H1 (cell line): ENCODE data around the gene OR2T27. TPM values are rescaled to one million over a fixed set of nuclear protein-coding genes. Genes with fewer than 3 reads are reported as not detected.

Experiments used
- CTCF ChIA-PET: fragments of 300-600 bp; sonication (Branson Sonifier 250); formaldehyde crosslinking; loops from one replicate; lab custom pipeline; 2021; ENCODE audit not compliant: partially characterized antibody; lab: Charles Lee
- POLR2A ChIA-PET: fragments of 300-600 bp; sonication (Branson Sonifier 250); formaldehyde crosslinking; loops from one replicate; lab custom pipeline; 2021; ENCODE audit warnings: inconsistent platforms; ENCODE audit not compliant: partially characterized antibody; lab: Charles Lee
- DNase-seq, 2 experiments: peaks; one replicate each; pipeline versions ENCODE4 v3.0.0 to v3.0.0-alpha.2; 2010 to 2022; ENCODE audit warnings: low spot score in 2 of 2, low read depth in 1 of 2, mixed read lengths in 1 of 2
- FAIRE-seq: peaks from 2 replicates; lab custom pipeline; 2011; peaks lifted over from hg19 to GRCh38; lab: Jason Lieb, UNC
- H2AFZ ChIP-seq: 2 replicates; pipeline ENCODE4 v1.8.1; 2012; ENCODE audit warnings: low read length, inconsistent platforms
- H2AK5ac ChIP-seq: 2 replicates; pipeline ENCODE4 v1.6.1; 2013; ENCODE audit warnings: low read depth, low read length
- H2BK120ac ChIP-seq: replicated peaks from 2 replicates; pipeline ENCODE3; 2013; ENCODE audit warnings: low read depth, low read length, inconsistent platforms
- H2BK12ac ChIP-seq: 2 replicates; pipeline ENCODE4 v1.6.1; 2013; ENCODE audit warnings: low read depth, low read length
- H2BK15ac ChIP-seq: 2 replicates; pipeline ENCODE4 v1.6.1; 2013; ENCODE audit warnings: low read length
- H2BK20ac ChIP-seq: 2 replicates; pipeline ENCODE4 v1.6.1; 2013; ENCODE audit warnings: low read length
- H2BK5ac ChIP-seq: 2 replicates; pipeline ENCODE4 v1.6.1; 2013; ENCODE audit warnings: low read depth, low read length
- H3K14ac ChIP-seq: 2 replicates; pipeline ENCODE4 v1.6.1; 2013; ENCODE audit warnings: inconsistent platforms; ENCODE audit not compliant: insufficient read length
- H3K18ac ChIP-seq: 2 replicates; pipeline ENCODE4 v1.6.1; 2013; ENCODE audit warnings: low read length; ENCODE audit errors: extremely low read depth
- H3K23ac ChIP-seq: 2 replicates; pipeline ENCODE4 v1.6.1; 2013; ENCODE audit warnings: inconsistent platforms; ENCODE audit not compliant: insufficient read length
- H3K23me2 ChIP-seq: 2 replicates; pipeline ENCODE4 v1.6.1; 2013; ENCODE audit warnings: low read depth, low read length
- H3K27ac ChIP-seq: 2 replicates; pipeline ENCODE4 v1.6.1; 2011; ENCODE audit warnings: low read depth, low read length, inconsistent platforms
- H3K27me3 ChIP-seq, 4 experiments: replicated peaks in 1 of 4; 1 replicate in 1 of 4; 2 replicates in 3 of 4; pipeline versions ENCODE4 v1.6.1 to v1.8.1; 2011 to 2013; ENCODE audit warnings: low read length in 3 of 4, mild to moderate bottlenecking in 3 of 4, inconsistent platforms in 2 of 4, mixed read lengths in 2 of 4, moderate library complexity in 1 of 4; ENCODE audit not compliant: control insufficient read depth in 3 of 4, insufficient read depth in 3 of 4; ENCODE audit errors: extremely low read depth in 1 of 4
- H3K36me3 ChIP-seq, 4 experiments: 2 replicates each; pipeline versions ENCODE4 v1.6.1 to v1.8.1; 2011 to 2013; ENCODE audit warnings: mild to moderate bottlenecking in 4 of 4, low read length in 3 of 4, moderate library complexity in 2 of 4, control low read depth in 1 of 4, inconsistent platforms in 1 of 4; ENCODE audit not compliant: insufficient read depth in 4 of 4, control insufficient read depth in 2 of 4
- H3K4ac ChIP-seq: replicated peaks from 2 replicates; pipeline ENCODE3; 2013; ENCODE audit warnings: low read length, low read depth, mixed read lengths, inconsistent platforms; ENCODE audit not compliant: insufficient read length
- H3K4me1 ChIP-seq, 4 experiments: replicated peaks in 1 of 4; 1 replicate in 1 of 4; 2 replicates in 3 of 4; pipeline versions ENCODE4 v1.6.1 to v1.8.1; 2011 to 2013; ENCODE audit warnings: low read length in 3 of 4, inconsistent platforms in 2 of 4, mixed read lengths in 1 of 4; ENCODE audit not compliant: insufficient read depth in 4 of 4, control insufficient read depth in 3 of 4
- H3K4me2 ChIP-seq, 2 experiments: 2 replicates each; pipeline versions ENCODE4 v1.6.1 to v1.8.1; 2011 to 2013; ENCODE audit warnings: low read depth in 2 of 2, low read length in 2 of 2, control low read depth in 1 of 2, inconsistent platforms in 1 of 2, mild to moderate bottlenecking in 1 of 2; ENCODE audit not compliant: insufficient read depth in 1 of 2
- H3K4me3 ChIP-seq, 4 experiments: fragments of 200-600, 300-600 bp in 1 of 4; sonication (generic), shearing (Covaris generic), sonication (Bioruptor Twin) in 1 of 4; 2 replicates each; pipeline versions ENCODE4 v1.5.1 to v1.8.1; 2011 to 2016; ENCODE audit warnings: low read length in 4 of 4, low read depth in 3 of 4, control low read depth in 2 of 4, inconsistent platforms in 2 of 4, mild to moderate bottlenecking in 2 of 4, mixed read lengths in 1 of 4, moderate library complexity in 1 of 4; ENCODE audit not compliant: insufficient read depth in 2 of 4; ENCODE audit errors: extremely low read depth in 1 of 4
- H3K56ac ChIP-seq: replicated peaks from 2 replicates; pipeline ENCODE3; 2013; ENCODE audit warnings: low read depth, mild to moderate bottlenecking, mixed read lengths, low read length, inconsistent platforms; ENCODE audit not compliant: insufficient read length
- H3K79me1 ChIP-seq: 2 replicates; pipeline ENCODE4 v1.6.1; 2013; ENCODE audit warnings: low read depth, low read length, control low read depth
- H3K79me2 ChIP-seq, 2 experiments: 2 replicates each; pipeline versions ENCODE4 v1.6.1 to v1.8.1; 2012 to 2013; ENCODE audit warnings: low read length in 2 of 2, mild to moderate bottlenecking in 2 of 2, inconsistent platforms in 1 of 2; ENCODE audit not compliant: insufficient read depth in 2 of 2, control insufficient read depth in 1 of 2
- H3K9ac ChIP-seq, 4 experiments: replicated peaks in 1 of 4; 1 replicate in 1 of 4; 2 replicates in 3 of 4; pipeline versions ENCODE4 v1.6.1 to v1.8.1; 2011 to 2013; ENCODE audit warnings: low read depth in 3 of 4, low read length in 3 of 4, control low read depth in 2 of 4, mild to moderate bottlenecking in 2 of 4, moderate library complexity in 2 of 4, inconsistent platforms in 1 of 4; ENCODE audit errors: extremely low read depth in 1 of 4
- H3K9me3 ChIP-seq, 2 experiments: 2 replicates each; pipeline versions ENCODE4 v1.6.1 to v1.8.1; 2012 to 2013; ENCODE audit warnings: mild to moderate bottlenecking in 2 of 2, moderate library complexity in 2 of 2, control low read depth in 1 of 2, inconsistent platforms in 1 of 2, low read depth in 1 of 2, low read length in 1 of 2, mixed read lengths in 1 of 2; ENCODE audit not compliant: insufficient read depth in 2 of 2
- H4K20me1 ChIP-seq, 2 experiments: replicated peaks in 1 of 2; 2 replicates each; pipeline versions ENCODE3 to v1.8.1; 2011 to 2013; ENCODE audit warnings: inconsistent platforms in 2 of 2, low read length in 2 of 2, mild to moderate bottlenecking in 1 of 2; ENCODE audit not compliant: insufficient read depth in 2 of 2, control insufficient read depth in 1 of 2
- H4K5ac ChIP-seq: 2 replicates; pipeline ENCODE4 v1.6.1; 2013; ENCODE audit warnings: low read length, low read depth, mixed read lengths, inconsistent platforms; ENCODE audit not compliant: insufficient read length
- H4K8ac ChIP-seq: 2 replicates; pipeline ENCODE4 v1.8.0; 2013; ENCODE audit warnings: mild to moderate bottlenecking, moderate library complexity, low read length, inconsistent platforms; ENCODE audit not compliant: insufficient read depth; ENCODE audit errors: extremely low read depth
- H4K91ac ChIP-seq: replicated peaks from 2 replicates; pipeline ENCODE3; 2013; ENCODE audit warnings: low read length, mixed read lengths, inconsistent platforms; ENCODE audit not compliant: insufficient read length
- BACH1 ChIP-seq: IDR thresholded peaks from 2 replicates; pipeline ENCODE4 v1.6.1; 2012; ENCODE audit warnings: low read length, improper control_type of control experiment
- JUN ChIP-seq: IDR thresholded peaks from 2 replicates; pipeline ENCODE4 v1.6.1; 2011; ENCODE audit warnings: low read depth, mild to moderate bottlenecking, improper control_type of control experiment, low read length
- JUND ChIP-seq: IDR thresholded peaks from 2 replicates; pipeline ENCODE4 v1.6.1; 2011; ENCODE audit warnings: mild to moderate bottlenecking, improper control_type of control experiment, low read length
- SIN3A ChIP-seq, 2 experiments: IDR thresholded peaks in 1 of 2; conservative IDR thresholded peaks in 1 of 2; 2 replicates each; pipeline ENCODE4 v1.6.1; 2011 to 2012; ENCODE audit warnings: low read length in 2 of 2, improper control_type of control experiment in 1 of 2, low read depth in 1 of 2, mild to moderate bottlenecking in 1 of 2
- WGBS, 2 experiments: shearing (Covaris generic) in 1 of 2; methylation state at CpG; one replicate each; pipeline versions ENCODE4 v1.1.6 to v1.1.7; 2013 to 2015; ENCODE audit warnings: low lambda C conversion rate in 2 of 2, mixed read lengths in 2 of 2, inconsistent platforms in 1 of 2, low coverage in 1 of 2, missing lambda C conversion rate in 1 of 2; ENCODE audit not compliant: insufficient replicate concordance in 2 of 2, insufficient coverage in 1 of 2, insufficient read length in 1 of 2; ENCODE audit errors: extremely low coverage in 1 of 2, missing lambda C conversion rate in 1 of 2; 5-methylcytosine and 5-hydroxymethylcytosine counted together
- polyA plus RNA-seq, 7 experiments: library from polyadenylated mRNA; depleted of rRNA in 3 of 7; stranded (reverse) in 5 of 7; unstranded in 2 of 7; fragments of >200 nt in 5 of 7; fragments of 200-250 nt in 2 of 7; gene quantifications; 1 replicate in 5 of 7; 2 replicates in 1 of 7; 4 replicates in 1 of 7; pipeline versions ENCODE4 v1.2.1 to v1.2.3, GENCODE V29; 2011 to 2013; ENCODE audit warnings: missing spikeins in 2 of 7, mixed read lengths in 2 of 7
- total RNA-seq: library from RNA; stranded (reverse); fragmentation: NEBNext Ultra II Directional; extraction: Animal tissue kit (Norgen Biotek cat#: 25700); gene quantifications from 2 replicates; pipeline ENCODE4 v1.2.1, GENCODE V29; 2021

The OR2T27 gene
- total and polyA plus RNA-seq, 2 of the 8 experiments (the other 6 are each of a cell fraction or from before 2014, with no cell fraction given): not detected

DNA sequence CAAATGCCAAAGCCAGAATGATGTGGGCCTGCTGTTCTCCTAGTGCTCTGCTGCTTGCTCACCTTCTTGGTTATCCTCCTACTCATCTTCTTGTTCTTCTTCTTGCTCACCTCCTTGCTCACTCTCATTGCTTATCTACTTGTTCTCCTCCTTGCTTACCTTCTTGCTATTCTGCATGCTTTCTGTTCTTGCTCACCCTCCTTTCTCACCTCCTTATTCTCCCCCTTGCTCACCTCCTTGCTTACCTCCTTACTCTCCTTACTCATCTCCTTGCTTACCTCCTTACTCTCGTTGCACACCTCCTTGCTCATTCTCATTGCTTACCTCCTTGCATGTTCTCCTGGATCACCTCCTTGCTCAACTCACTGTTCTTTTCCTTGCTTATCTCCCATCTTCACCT lies 47.4 kb upstream of the OR2T27 start, which contains the start of gene OR14I1:
OR14I1 (minus strand) TSS at position 53 of the 400 bp plus-strand sequence.
- Histone ChIP-seq H3K4me3 (no peak within 1 kb of the TSS), H2AFZ (no peak within 1 kb of the TSS), H3K9me3 (peaks cover 64 to 69% of the 10 kb centered on the region in 2 experiments), H3K79me1 (no peaks in the 10 kb centered on the region), H3K27me3 (no peaks in the 10 kb centered on the region), H4K91ac (no peak within 1 kb of the TSS), H2BK120ac (no peak within 1 kb of the TSS), H2BK20ac (no peak within 1 kb of the TSS), H3K36me3 (no peaks in the 10 kb centered on the region), H3K23me2 (peaks cover 2% of the 10 kb centered on the region; the same call in 1 of the 2 replicates), H3K27ac (no peak within 1 kb of the TSS), H4K20me1 (no peaks in the 10 kb centered on the region), H4K5ac (no peak within 1 kb of the TSS), H2BK5ac (no peak within 1 kb of the TSS), H3K9ac (no peak within 1 kb of the TSS), H3K4me1 (no peaks in the 10 kb centered on the region), H3K23ac (no peak within 1 kb of the TSS), H2AK5ac (no peak within 1 kb of the TSS), H3K4ac (no peak within 1 kb of the TSS), H3K18ac (no peak within 1 kb of the TSS), H2BK15ac (no peak within 1 kb of the TSS), H3K14ac (no peak within 1 kb of the TSS), H3K79me2 (no peaks in the 10 kb centered on the region), H4K8ac (no peak within 1 kb of the TSS), H3K4me2 (no peak within 1 kb of the TSS), H3K56ac (no peak within 1 kb of the TSS), H2BK12ac (no peak within 1 kb of the TSS)
- CTCF ChIA-PET: no interaction called here
- WGBS, 2 experiments: 60% methylated on average over 1 of the region's 1 CpG; no CpG with 5 or more reads in 1 of the 2 experiments
- no peak for DNase-seq
- POLR2A ChIA-PET: no interaction called here
- TF ChIP-seq BACH1 (no peak), JUN (no peak), SIN3A (conservative IDR thresholded peaks at IDR 0.05 in 1 of 2, IDR thresholded peaks at IDR 0.05 in 1 of 2; ENCODE audit: low read depth in 1 of 2, low read length in 2 of 2) (no peak), JUND (no peak)
- no peak for FAIRE-seq
